Measurements from ENCODE around the gene TRPM2.
A peak's percentile ranks its signal among the peaks of the same experiment; 100 is the strongest.

Gene TRPM2

DNA sequence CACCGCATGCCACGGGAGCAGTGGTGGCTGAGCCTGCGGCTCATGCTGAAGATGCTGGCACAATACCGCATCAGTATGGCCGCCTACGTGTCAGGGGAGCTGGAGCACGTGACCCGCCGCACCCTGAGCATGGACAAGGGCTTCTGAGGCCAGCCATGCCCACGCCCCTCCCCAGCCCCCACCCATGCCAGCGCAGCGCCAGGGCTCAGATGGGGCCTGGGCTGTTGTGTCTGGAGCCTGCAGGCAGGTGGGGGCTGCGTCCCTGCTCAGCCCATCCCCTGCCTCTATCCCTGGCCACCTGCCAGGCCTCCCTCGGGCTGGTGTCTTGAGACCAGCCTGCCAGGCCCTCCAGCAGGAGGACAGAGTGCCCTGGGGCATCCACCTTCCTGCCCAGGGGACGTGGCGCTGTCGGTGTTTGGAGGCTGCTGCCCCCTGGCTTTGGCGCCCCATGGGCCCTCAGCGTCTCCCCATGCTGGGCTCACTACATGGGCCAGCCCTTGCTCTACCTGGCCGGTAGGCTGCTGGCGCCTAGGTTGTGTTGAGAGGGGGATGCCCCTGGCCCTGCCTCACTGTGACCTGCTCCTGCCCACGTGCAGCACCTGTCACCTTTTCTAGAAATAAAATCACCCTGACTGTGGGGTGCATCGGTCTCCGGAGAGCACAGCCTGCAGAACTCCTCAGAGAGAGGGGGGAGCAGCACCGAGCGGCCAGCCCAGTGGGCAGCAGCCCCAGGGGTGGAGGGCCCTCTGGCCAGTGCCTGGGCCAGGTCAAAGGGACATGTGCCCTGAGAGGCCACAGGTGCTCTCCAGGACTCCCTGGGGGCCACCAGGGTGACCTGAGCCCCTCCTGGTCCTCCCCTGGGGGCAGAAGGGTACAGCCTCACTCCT lies 26.5 kb upstream of the TRPM2 start:
- Histone ChIP-seq H3K4me3 (ENCODE audit: low read depth, low read length) (no peak overlapping the region), H3K36me3 (peaks cover 57% of the 10 kb centered on the region), H3K27me3 (ENCODE audit: insufficient read depth, low read depth, severe bottlenecking) (no peaks in the 10 kb centered on the region), H3K27ac (no peak overlapping the region), H3K9me3 (ENCODE audit: severe bottlenecking) (no peaks in the 10 kb centered on the region)
- TF ChIP-seq CTCF (IDR thresholded peaks at IDR 0.05; ENCODE audit: low read depth, low read length): no peak
- DNase-seq: no peak

DNA sequence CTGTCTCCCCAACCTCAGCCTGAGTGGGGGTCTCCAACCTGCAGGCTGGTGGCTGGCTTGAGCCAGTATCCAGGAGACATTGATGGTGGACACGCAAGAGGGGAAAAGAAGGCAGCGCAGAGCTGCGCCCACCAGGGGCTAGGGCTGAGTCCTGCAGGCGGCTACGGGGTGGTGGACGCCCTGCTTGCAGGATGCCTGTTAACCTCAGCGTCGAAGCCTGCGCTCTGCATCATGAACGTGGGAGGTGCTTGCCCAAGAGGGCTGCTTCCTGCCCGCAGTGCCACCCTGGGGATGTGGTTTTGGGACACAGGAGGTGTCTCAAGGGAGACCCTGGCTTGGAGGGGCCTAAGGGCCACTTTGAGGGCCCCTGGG lies 25.8 kb upstream of the TRPM2 start:
- DNase-seq: no peak
- Histone ChIP-seq H3K36me3 (peaks cover 53% of the 10 kb centered on the region), H3K9me3 (ENCODE audit: severe bottlenecking) (no peaks in the 10 kb centered on the region), H3K27me3 (ENCODE audit: insufficient read depth, low read depth, severe bottlenecking) (no peaks in the 10 kb centered on the region), H3K4me3 (ENCODE audit: low read depth, low read length) (no peak overlapping the region), H3K27ac (no peak overlapping the region)
- no peak for TF ChIP-seq CTCF (IDR thresholded peaks at IDR 0.05; ENCODE audit: low read depth, low read length)

GRCh38 chr21:44328242-44328895 lies 25.1 kb upstream of the TRPM2 start:
- H3K36me3 ChIP-seq: peaks cover 47% of the 10 kb centered on the region
- no peaks in the 10 kb centered on the region for H3K9me3 ChIP-seq (ENCODE audit: severe bottlenecking)
- no peak overlapping the region; the same call in 1 of the 2 replicates for H3K27ac ChIP-seq
- H3K27me3 ChIP-seq (ENCODE audit: insufficient read depth, low read depth, severe bottlenecking): no peaks in the 10 kb centered on the region
- no peak overlapping the region for H3K4me3 ChIP-seq (ENCODE audit: low read depth, low read length)
- TF ChIP-seq CTCF (IDR thresholded peaks at IDR 0.05; ENCODE audit: low read depth, low read length): no peak
- DNase-seq: no peak

GRCh38 chr21:44329086-44329889 lies 24.1 kb upstream of the TRPM2 start:
- H3K27ac ChIP-seq: peak overlapping the region; percentile 5; the same call in 1 of the 2 replicates
- H3K36me3 ChIP-seq: peaks cover 38% of the 10 kb centered on the region
- H3K27me3 ChIP-seq (ENCODE audit: insufficient read depth, low read depth, severe bottlenecking): no peaks in the 10 kb centered on the region
- no peak overlapping the region for H3K4me3 ChIP-seq (ENCODE audit: low read depth, low read length)
- no peak for TF ChIP-seq CTCF (IDR thresholded peaks at IDR 0.05; ENCODE audit: low read depth, low read length)
- H3K9me3 ChIP-seq (ENCODE audit: severe bottlenecking): no peaks in the 10 kb centered on the region
- DNase-seq: peak; percentile 77

GRCh38 chr21:44329971-44330681 lies 23.3 kb upstream of the TRPM2 start:
- Histone ChIP-seq H3K27ac (no peak overlapping the region; the same call in none of the 2 replicates), H3K27me3 (ENCODE audit: insufficient read depth, low read depth, severe bottlenecking) (no peaks in the 10 kb centered on the region), H3K4me3 (ENCODE audit: low read depth, low read length) (no peak overlapping the region), H3K9me3 (ENCODE audit: severe bottlenecking) (no peaks in the 10 kb centered on the region), H3K36me3 (peaks cover 33% of the 10 kb centered on the region)
- no peak for TF ChIP-seq CTCF (IDR thresholded peaks at IDR 0.05; ENCODE audit: low read depth, low read length)
- no peak for DNase-seq
